IPS DF 6.9 (cell line): ENCODE results near the gene MICAL2.

Experiments used
- DNase-seq: peaks from one replicate; pipeline ENCODE4 v3.0.0-alpha.2; 2013; ENCODE audit warnings: low read depth, low spot score
- H3K27ac ChIP-seq: one replicate; pipeline ENCODE4 v1.5.1; 2013; ENCODE audit warnings: low read length, control low read depth
- H3K27me3 ChIP-seq: 2 replicates; pipeline ENCODE4 v1.6.1; 2013; ENCODE audit warnings: mild to moderate bottlenecking, low read length; ENCODE audit not compliant: control insufficient read depth, insufficient read depth
- H3K36me3 ChIP-seq: 2 replicates; pipeline ENCODE4 v1.6.1; 2013; ENCODE audit warnings: low read length; ENCODE audit not compliant: control insufficient read depth, insufficient read depth
- H3K4me1 ChIP-seq: 2 replicates; pipeline ENCODE4 v1.6.1; 2013; ENCODE audit warnings: low read length; ENCODE audit not compliant: control insufficient read depth, insufficient read depth
- H3K4me3 ChIP-seq: 2 replicates; pipeline ENCODE4 v1.5.1; 2013; ENCODE audit warnings: mild to moderate bottlenecking, low read length
- H3K9me3 ChIP-seq: 2 replicates; pipeline ENCODE4 v1.6.1; 2013; ENCODE audit warnings: low read length, inconsistent platforms; ENCODE audit not compliant: control insufficient read depth, insufficient read depth
- WGBS: extraction: QIAGEN DNeasy Blood & Tissue Kit; methylation state at CpG from one replicate; pipeline ENCODE4 v1.1.7; 2013; ENCODE audit warnings: mixed read lengths, missing lambda C conversion rate; ENCODE audit not compliant: insufficient read length, insufficient coverage; 5-methylcytosine and 5-hydroxymethylcytosine counted together

MICAL2 gene

GRCh38 chr11:12110714-12111548, 541 bp downstream of the MICAL2 start:
- Histone ChIP-seq H3K4me1 (peaks cover 2% of the 10 kb centered on the region; the same call in 1 of the 2 replicates), H3K27me3 (peaks cover 7% of the 10 kb centered on the region; the same call in 1 of the 2 replicates), H3K4me3 (peak overlapping the region; percentile 60; the same call in 1 of the 2 replicates), H3K36me3 (no peaks in the 10 kb centered on the region), H3K9me3 (no peaks in the 10 kb centered on the region), H3K27ac (no peak overlapping the region)
- DNase-seq = no peak
- WGBS = no CpG with 5 or more reads among the region's 67 CpGs

DNA sequence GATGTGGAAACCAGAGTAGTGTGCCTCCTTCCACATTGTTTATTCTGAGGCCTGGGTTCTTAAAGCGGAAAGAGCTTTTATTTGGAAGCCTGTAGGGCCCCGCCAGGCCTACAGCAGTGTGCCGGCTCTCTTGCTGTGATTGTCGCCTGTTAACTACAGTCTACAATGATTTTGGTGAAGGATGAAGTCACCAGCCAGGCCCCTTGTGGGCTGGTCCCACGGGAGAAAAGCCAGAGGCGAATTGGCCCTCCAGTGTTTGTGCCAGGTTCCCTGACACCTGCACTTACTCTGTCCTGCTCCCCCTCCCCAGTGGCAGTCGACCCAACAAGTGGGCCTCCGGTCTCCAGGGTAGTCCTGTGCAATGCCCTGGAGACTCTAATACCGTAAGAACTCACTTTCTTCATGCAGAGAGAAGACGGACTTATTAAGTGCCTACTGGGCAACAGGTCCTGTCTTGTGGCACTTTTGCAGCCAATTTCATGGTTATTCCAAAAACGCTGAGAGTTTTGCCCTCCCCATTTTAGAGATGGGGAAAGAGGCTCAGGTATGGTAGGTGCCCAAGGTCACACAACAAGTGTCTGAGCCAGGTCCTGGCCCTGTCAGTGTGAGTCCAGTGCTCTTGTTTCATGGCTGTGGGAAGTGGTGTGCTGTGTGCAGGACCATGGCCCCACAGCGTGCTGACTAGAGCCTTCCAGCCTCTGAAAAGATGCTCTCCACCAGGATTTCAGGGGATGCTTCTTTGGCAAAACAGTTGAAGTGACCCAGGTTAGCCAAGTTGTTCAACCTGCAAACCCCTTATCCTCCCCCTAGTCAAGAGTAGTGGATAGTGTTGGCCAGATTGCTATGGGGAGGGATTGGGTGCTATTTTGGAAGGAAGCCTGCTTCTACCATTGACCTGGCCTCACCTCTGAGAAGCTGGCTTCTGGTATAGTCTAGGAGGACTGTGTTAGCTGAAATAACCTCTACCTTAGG, 1.4 kb downstream of the MICAL2 start:
- no CpG with 5 or more reads among the region's 12 CpGs for WGBS
- Histone ChIP-seq H3K36me3 (no peaks in the 10 kb centered on the region), H3K9me3 (no peaks in the 10 kb centered on the region), H3K27me3 (peaks cover 7% of the 10 kb centered on the region; the same call in 1 of the 2 replicates), H3K27ac (no peak overlapping the region), H3K4me1 (peaks cover 2% of the 10 kb centered on the region; the same call in 1 of the 2 replicates), H3K4me3 (peak overlapping the region; percentile 60; the same call in 1 of the 2 replicates)
- no peak for DNase-seq

- Histone ChIP-seq H3K36me3 (no peaks in the 10 kb centered on the region), H3K4me1 (peaks cover 2% of the 10 kb centered on the region; the same call in 1 of the 2 replicates), H3K9me3 (no peaks in the 10 kb centered on the region), H3K27me3 (peaks cover 7% of the 10 kb centered on the region; the same call in 1 of the 2 replicates), H3K27ac (no peak overlapping the region), H3K4me3 (no peak overlapping the region)
- no CpG with 5 or more reads among the region's 2 CpGs for WGBS
- DNase-seq = no peak
Observed at GRCh38 chr11:12112750-12113149, 2.4 kb downstream of the MICAL2 start.

DNA sequence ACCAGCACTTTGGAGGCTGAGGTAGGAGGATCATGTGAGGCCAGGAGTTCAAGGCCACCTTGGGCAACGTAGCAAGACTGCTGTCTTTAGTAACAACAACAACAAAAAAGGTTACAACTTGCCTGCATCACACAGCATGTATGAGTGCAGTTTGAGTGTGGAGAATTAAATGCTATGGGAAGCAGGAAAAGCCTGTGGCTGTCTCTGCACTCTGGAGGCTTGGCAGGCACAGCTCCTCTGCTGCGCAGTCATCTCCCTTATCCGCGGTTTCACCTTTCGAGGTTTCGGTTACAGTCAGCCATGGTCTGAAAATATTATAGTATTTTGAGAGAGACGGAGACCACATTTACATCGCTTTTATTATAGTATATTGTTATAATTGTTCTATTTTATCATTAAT, 2.9 kb downstream of the MICAL2 start:
- Histone ChIP-seq H3K27me3 (peaks cover 7% of the 10 kb centered on the region; the same call in 1 of the 2 replicates), H3K4me3 (no peak overlapping the region), H3K9me3 (no peaks in the 10 kb centered on the region), H3K27ac (no peak overlapping the region), H3K4me1 (peaks cover 2% of the 10 kb centered on the region; the same call in 1 of the 2 replicates), H3K36me3 (no peaks in the 10 kb centered on the region)
- DNase-seq = no peak
- WGBS = no CpG with 5 or more reads among the region's 8 CpGs

DNA sequence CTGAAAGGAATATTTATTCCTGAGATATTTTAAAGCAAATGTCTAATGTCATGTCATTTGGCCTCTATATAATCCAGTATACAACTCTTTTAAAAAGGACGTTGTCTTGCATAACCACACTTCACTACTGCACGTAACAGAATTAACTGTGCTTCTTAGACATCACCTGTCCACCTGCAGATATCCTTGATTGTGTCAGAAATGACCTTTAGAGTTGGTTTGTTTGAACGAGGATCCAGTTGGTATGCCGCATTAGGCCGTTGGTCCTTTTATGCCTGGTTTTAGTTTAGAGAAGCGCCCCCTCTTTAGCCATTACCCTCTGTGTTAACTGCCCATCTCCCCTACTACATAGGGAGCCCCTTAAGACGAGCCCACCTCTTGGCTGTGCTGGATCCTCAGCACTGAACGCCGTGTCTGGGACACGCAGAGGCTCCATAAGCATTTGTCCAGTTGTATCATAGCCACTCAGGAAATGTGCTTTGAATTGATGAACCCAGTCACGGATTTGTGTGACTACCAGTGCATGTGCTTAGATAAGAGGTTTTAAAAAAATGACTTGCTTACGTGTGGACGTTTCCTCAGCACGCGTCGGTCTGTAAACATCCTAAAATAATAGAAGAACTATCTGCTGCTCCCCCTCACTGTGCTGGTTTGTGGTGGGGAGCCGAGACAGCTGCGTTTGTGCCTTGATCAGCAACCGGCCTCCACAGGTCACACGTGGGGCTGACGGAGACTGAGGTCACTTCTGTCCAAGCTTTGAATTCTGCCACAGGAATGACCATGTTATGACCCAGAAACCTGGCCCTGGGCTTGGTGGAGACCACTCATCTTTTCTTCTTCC, 4.0 kb downstream of the MICAL2 start:
- H3K27me3 ChIP-seq = peaks cover 7% of the 10 kb centered on the region; the same call in 1 of the 2 replicates
- H3K4me1 ChIP-seq = peaks cover 2% of the 10 kb centered on the region; the same call in 1 of the 2 replicates
- DNase-seq = no peak
- H3K4me3 ChIP-seq = no peak overlapping the region
- H3K36me3 ChIP-seq = no peaks in the 10 kb centered on the region
- H3K27ac ChIP-seq = no peak overlapping the region
- no CpG with 5 or more reads among the region's 21 CpGs for WGBS
- H3K9me3 ChIP-seq = no peaks in the 10 kb centered on the region

- peaks cover 3% of the 10 kb centered on the region; the same call in 1 of the 2 replicates for H3K27me3 ChIP-seq
- no peak overlapping the region for H3K4me3 ChIP-seq
- no peak for DNase-seq
- no peaks in the 10 kb centered on the region for H3K9me3 ChIP-seq
- no peak overlapping the region for H3K27ac ChIP-seq
- no peaks in the 10 kb centered on the region for H3K36me3 ChIP-seq
- WGBS = no CpG with 5 or more reads among the region's 9 CpGs
- no peaks in the 10 kb centered on the region for H3K4me1 ChIP-seq
Observed at GRCh38 chr11:12116425-12117032, 6.1 kb downstream of the MICAL2 start.

DNA sequence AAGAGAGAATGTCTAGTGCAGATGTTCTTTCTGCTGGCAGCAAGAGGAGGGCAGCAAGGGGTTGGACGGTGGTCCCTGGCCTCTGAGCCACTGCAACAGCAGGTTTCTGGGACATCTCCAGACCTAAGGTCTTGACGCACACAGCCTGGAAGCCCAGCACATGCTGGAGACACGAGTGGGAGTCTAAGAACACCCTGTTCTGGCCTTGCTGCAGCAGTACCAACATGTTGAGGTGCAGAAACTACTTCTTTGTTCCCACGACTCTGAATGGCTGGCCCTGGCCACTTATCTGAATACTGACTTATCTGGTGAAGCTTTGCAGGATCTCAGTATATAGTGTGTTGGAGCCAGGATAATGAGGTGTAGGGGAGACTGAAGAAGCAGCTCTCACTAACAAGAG, 6.8 kb downstream of the MICAL2 start:
- no peak overlapping the region for H3K27ac ChIP-seq
- H3K36me3 ChIP-seq = no peaks in the 10 kb centered on the region
- WGBS = no CpG with 5 or more reads among the region's 4 CpGs
- no peaks in the 10 kb centered on the region for H3K9me3 ChIP-seq
- H3K4me1 ChIP-seq = no peaks in the 10 kb centered on the region
- no peak for DNase-seq
- H3K27me3 ChIP-seq = no peaks in the 10 kb centered on the region
- H3K4me3 ChIP-seq = no peak overlapping the region

DNA sequence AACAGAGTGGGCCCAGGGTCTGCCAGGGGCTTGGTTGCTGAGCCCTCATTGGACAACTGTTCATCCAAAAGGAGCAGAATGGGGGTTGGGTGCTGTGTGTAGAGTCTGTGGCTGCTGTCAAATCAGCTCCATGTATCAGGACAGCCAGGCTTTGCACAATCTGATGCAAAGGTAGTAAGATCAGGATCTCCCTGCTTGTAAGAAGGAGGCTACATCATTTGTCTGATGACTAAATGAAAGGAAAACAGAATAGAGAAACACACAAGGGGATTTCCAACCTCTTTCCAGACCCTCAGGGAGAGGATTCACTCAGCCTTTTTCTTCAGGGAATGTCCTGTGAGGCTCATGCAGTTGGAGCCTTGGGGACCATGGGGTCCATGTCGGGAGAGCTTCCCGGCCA, 7.2 kb downstream of the MICAL2 start:
- Histone ChIP-seq H3K4me3 (no peak overlapping the region), H3K36me3 (no peaks in the 10 kb centered on the region), H3K27me3 (no peaks in the 10 kb centered on the region), H3K27ac (no peak overlapping the region), H3K4me1 (no peaks in the 10 kb centered on the region), H3K9me3 (no peaks in the 10 kb centered on the region)
- no CpG with 5 or more reads among the region's 2 CpGs for WGBS
- DNase-seq = no peak

DNA sequence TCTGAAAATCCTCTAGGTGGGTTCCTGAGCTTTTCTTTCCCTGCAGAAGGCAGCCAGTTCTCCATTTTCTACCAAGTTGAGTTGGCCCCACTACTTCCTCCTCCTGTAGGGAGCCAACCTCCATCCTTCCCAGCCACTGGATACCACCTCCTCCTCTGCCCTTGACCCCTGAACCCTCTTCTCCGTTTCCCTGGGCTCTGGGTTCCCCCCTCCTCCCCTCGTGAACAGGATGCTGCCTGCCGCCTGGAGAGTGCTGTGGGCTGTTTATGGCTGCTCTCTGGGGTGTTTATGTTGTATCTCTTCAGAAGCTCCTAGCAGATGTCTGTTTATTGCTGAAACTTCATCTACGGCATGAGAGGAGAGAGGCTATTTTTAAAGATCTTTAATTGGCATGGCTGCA, 8.6 kb downstream of the MICAL2 start:
- Histone ChIP-seq H3K4me1 (no peaks in the 10 kb centered on the region), H3K27ac (no peak overlapping the region), H3K27me3 (no peaks in the 10 kb centered on the region; the same call in 1 of the 2 replicates), H3K36me3 (no peaks in the 10 kb centered on the region), H3K9me3 (no peaks in the 10 kb centered on the region), H3K4me3 (no peak overlapping the region)
- WGBS = no CpG with 5 or more reads among the region's 4 CpGs
- no peak for DNase-seq
